ENCODE measurements around the gene TNPO2. TPM values are rescaled to one million over a fixed set of nuclear protein-coding genes. Genes with fewer than 3 reads are reported as not detected.
"Not testable (repeated sequence)": the region's sequence is repeated elsewhere in the genome, so short reads cannot be mapped to it uniquely, and the experiment has no call there.

The TNPO2 gene
- total RNA-seq, 2 donors from 2014 or later: 39.5 to 74.0 TPM

GRCh38 chr19:12715102-12715501, 8.6 kb downstream of the TNPO2 start:
- ATAC-seq: no peak
- intact Hi-C loops (cut with DNase I, micrococcal nuclease): no loop called here
- DNase-seq: no peak

DNA sequence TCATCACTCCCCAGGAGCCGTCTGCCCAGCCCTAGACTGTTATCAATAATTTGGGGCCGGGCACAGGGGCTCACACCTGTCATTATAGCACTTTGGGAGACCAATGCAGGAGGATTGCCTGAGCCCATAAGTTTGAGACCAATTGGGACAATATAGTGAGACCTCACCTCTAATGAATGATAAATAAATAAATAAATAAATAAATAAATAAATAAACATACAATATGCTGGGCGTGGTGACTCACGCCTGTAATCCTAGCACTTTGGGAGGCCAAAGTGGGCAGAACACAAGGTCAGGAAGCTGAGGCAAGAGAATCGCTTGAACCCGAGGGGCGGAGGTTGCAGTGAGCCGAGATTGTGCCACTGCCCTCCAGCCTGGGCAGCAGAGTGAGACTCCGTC, 10.4 kb downstream of the TNPO2 start:
- DNase-seq; intact Hi-C loops (cut with DNase I, micrococcal nuclease); ATAC-seq: not testable (repeated sequence)

DNA sequence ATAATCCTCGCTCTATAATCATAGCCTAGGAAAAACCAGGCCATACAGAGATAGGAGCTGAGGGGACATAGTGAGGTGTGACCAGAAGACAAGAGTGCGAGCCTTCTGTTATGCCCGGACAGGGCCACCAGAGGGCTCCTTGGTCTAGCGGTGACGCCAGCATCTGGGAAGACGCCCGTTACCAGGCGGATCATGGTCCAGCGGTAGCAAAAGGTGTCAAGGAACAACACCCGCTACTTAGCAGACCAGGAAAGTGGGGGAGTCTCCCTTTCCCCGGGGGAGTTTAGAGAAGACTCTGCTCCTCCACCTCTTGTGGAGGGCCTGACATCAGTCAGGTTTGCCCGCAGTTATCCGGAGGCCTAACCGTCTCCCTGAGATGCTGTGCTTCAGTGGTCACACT, 11.7 kb downstream of the TNPO2 start:
- DNase-seq: peak in 1 of 2 donors; percentile 38
- intact Hi-C loops (cut with DNase I, micrococcal nuclease); ATAC-seq: not testable (repeated sequence)

GRCh38 chr19:12711187-12711586, 12.5 kb downstream of the TNPO2 start:
- DNase-seq (no peak), ATAC-seq (no peak)
- intact Hi-C loops (cut with DNase I, micrococcal nuclease): no loop called here

DNA sequence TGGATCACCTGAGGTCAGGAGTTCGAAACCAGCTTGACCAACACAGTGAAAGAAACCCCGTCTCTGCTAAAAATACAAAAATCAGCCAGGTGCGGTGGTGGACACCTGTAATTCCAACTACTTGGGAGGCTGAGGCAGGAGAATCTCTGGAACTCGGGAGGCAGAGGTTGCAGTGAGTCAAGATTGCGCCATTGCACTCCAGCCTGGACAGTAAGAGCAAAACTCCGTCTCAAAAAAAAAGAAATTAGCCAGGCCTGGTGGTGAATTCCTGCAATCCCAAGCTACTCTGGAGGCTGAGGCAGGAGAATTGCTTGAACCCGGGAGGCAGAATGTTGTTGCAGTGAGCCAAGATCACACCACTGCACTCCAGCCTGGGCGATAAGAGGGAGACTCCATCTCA, 15.1 kb downstream of the TNPO2 start:
- DNase-seq (no peak), ATAC-seq (no peak)
- intact Hi-C loops (cut with DNase I, micrococcal nuclease): no loop called here

- ATAC-seq: no peak
Measured at GRCh38 chr19:12706332-12706718, 17.4 kb downstream of the TNPO2 start.

GRCh38 chr19:12705654-12706331, 17.9 kb downstream of the TNPO2 start:
- intact Hi-C loops (cut with DNase I, micrococcal nuclease): no loop called here
- no peak for DNase-seq
- ATAC-seq: no peak

More at GRCh38 chr19:12706332-12706718, 17.4 kb downstream of the TNPO2 start:
- no peak for DNase-seq
- intact Hi-C loops (cut with DNase I, micrococcal nuclease): no loop called here

GRCh38 chr19:12705169-12705568, 18.6 kb downstream of the TNPO2 start:
- DNase-seq (no peak), ATAC-seq (no peak)
- intact Hi-C loops (cut with DNase I, micrococcal nuclease): no loop called here

DNA sequence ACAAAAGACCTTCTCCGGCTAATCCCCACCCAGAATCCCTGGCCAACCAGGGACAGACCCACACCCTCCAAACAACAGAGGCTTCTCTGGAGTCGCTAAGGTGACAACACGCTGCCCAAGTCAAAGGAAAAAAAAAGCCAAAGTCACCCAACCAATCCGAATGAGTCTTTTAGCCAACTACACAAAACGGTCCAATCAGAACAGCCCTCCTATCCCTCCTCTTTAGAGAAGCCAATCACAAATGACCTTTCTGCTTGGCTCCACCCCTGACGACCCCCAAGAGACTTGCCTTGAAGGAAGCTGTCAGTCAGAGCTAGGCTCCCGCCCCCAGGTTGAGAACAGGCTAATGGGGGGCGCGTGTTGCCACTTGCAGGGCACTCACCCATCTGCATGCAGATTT, 20.7 kb downstream of the TNPO2 start:
- ATAC-seq: no peak
- intact Hi-C loops (cut with DNase I, micrococcal nuclease): no loop called here
- peak in 1 of 2 donors; percentile 3 for DNase-seq

- intact Hi-C loops (cut with DNase I, micrococcal nuclease): no loop called here
- DNase-seq (no peak), ATAC-seq (no peak)
Measured at GRCh38 chr19:12701596-12702282, 22.0 kb downstream of the TNPO2 start.

DNA sequence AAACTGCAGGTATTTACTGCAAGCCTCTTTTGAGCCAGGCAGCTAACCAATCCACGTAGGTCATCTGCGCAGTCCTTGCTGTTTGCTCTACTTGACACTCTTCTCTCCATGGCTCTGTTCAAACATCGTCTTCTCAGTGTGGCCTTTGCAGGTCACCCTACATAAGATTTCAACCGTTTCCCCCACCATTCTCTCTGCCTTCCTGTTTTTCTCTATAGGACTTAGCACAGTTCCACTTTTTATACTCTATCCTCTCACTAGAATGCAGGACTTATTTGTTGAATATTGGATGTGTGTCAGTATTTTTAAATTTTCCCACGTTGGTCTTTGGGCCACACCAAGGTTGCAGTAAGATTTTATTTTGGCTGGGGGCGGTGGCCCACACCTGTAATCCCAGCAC, 25.6 kb downstream of the TNPO2 start:
- DNase-seq (no peak), ATAC-seq (no peak)
- intact Hi-C loops (cut with DNase I, micrococcal nuclease): no loop called here

GRCh38 chr19:12697425-12697824, 26.3 kb downstream of the TNPO2 start:
- intact Hi-C loops (cut with DNase I, micrococcal nuclease); ATAC-seq: not testable (repeated sequence)

DNA sequence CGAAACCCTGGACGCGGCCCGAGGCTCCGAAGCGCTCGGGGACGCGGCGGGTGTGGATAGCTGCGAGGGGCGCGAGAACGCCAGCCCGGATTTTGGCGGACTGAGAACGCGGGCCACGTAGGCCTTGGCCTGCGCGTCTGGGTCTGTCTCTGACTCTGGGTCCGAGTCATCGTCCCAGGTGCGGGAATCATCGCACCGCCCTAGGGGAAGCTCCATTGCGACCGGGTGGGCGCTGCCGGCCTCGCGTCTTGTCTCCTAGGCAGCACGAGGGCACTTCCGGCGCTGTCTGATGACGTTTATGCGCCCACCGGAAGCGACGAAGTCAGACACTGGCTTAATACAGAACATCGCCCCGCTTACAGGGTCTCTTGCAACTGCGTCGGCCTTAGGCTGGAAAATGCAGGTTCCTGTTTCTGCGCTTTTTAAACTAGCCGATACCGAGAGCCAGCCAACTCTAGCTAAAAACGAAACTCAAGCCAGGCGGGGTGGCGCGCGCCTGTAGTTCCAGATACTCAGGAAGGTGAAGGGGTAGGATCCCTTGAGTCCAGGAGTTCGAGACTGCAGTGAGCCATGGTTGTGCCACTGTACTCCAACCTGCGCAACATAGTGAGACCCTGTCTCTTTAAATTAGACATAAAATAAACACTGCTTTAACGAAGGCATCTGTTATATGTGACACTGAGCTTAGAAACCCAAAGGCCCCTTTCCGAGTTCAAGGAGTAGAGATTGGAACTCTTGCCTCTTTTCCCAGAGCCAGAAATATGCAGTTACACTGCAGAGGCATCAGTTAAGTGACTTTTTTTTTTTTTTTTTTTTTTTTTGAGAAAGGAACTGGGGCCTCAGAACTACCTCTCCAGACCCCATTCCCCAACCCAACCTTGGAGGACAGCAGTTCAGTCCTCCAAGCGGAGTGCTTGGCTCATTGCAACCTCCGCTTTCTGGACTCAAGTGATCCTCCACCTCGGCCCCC, 27.1 kb downstream of the TNPO2 start, which contains the start of gene FBXW9:
TSS of gene FBXW9 (minus strand) at position 266 of the 970 bp plus-strand sequence. CDS start at position 216, 50 bp downstream.
- intact Hi-C loops (cut with DNase I, micrococcal nuclease): no loop called here
- peak; percentile 93 to 98 for DNase-seq
- ATAC-seq: peak; percentile 94

More at GRCh38 chr19:12697425-12697824, 26.3 kb downstream of the TNPO2 start:
- DNase-seq: not testable (repeated sequence)

GRCh38 chr19:12695997-12696365, 27.8 kb downstream of the TNPO2 start:
- ATAC-seq (peak; percentile 55), DNase-seq (peak in 1 of 2 donors; percentile 23)
- intact Hi-C loops (cut with DNase I, micrococcal nuclease): no loop called here

DNA sequence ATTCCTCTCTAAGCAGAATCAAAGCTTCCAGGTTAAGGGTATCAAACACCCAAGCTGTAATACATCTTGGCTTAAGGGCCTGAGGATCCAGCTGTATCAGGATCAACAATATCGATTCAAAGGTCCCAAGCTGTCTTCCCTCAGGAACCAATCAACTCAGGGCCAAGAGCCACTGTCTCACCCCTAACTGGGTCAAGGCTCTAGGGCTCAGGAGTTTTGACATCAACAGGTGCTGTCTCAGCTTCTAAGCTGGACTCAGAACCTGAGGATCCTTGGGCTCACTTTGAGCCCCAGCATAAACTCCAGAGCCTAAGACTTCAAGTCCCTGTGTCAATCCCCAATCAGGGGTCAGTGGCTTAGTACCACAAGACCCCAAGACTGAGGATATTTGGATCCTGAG, 28.2 kb downstream of the TNPO2 start:
- intact Hi-C loops (cut with DNase I, micrococcal nuclease): no loop called here
- DNase-seq: no peak
- ATAC-seq: no peak

DNA sequence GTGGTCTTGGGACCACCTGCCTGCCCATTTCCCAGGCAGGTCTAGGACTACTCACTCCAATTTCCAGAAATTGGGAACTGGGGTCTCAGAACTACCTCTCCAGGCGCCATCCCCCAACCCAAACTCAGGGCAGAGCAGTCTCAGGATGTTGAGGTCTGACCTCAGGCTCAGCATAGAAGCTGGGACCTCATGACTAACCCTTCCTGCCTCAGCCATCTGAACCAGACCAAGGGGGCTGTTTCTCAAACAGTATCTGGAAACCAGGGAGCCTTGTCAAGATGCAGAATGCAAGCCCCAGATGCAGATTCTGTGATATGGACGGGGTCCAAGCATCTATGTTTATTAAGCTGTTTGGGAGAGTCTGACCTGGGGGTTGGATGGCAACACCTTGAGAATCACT, 28.6 kb downstream of the TNPO2 start:
- intact Hi-C loops (cut with DNase I, micrococcal nuclease): no loop called here
- no peak for DNase-seq
- no peak for ATAC-seq

GRCh38 chr19:12694641-12695040, 29.1 kb downstream of the TNPO2 start:
- ATAC-seq (no peak), DNase-seq (no peak)
- intact Hi-C loops (cut with DNase I, micrococcal nuclease): no loop called here

GRCh38 chr19:12692960-12693359, 30.8 kb downstream of the TNPO2 start:
- intact Hi-C loops (cut with DNase I, micrococcal nuclease): no loop called here
- ATAC-seq (no peak), DNase-seq (no peak)

DNA sequence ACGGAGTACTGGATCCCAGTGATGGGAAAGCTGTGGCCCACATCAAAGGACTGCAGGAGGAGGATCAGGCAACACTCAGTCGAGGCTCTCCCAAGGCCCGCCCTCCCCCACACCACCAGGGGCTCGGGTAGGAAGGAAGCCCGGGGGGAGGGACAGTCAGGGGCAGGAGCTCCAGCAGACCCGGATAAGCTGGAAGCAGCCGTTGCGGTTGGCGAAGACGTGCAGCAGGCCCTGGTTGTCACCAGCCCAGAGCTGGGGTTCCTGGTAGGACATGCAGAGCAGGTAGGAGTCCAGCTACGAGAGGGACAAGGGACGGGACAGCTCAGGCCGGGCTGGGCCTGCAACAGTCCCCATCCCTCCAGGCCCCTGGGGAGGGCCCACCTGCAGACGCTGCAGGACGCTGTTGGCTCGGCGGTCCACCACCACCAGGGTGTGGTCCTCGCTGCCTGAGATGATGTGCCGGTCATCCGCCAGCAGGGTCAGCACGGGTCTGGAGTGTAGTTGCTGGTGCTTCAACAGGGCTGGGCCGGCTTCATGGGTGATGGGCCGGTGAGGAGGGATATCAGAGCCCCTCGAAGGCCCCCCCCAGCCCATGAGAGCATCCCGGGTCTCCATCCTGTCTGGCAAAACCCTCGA, 34.0 kb downstream of the TNPO2 start:
- DNase-seq (no peak), ATAC-seq (no peak)
- intact Hi-C loops (cut with DNase I, micrococcal nuclease): no loop called here

Data from left colon (tissue), 2 donors.